Measurements from ENCODE around the gene LMO1.

The LMO1 gene

GRCh38 chr11:8221917-8222495 is 41.7 kb downstream of the LMO1 start:
- H3K27me3 Mint-ChIP-seq = peaks cover 1% of the 10 kb centered on the region
- H3K4me3 Mint-ChIP-seq = no peak overlapping the region
- H3K36me3 Mint-ChIP-seq = no peaks in the 10 kb centered on the region
- H3K4me1 Mint-ChIP-seq (ENCODE audit: low read depth) = no peaks in the 10 kb centered on the region
- H3K27ac Mint-ChIP-seq = no peak overlapping the region
- H3K9me3 Mint-ChIP-seq (ENCODE audit: low read depth) = no peaks in the 10 kb centered on the region

DNA sequence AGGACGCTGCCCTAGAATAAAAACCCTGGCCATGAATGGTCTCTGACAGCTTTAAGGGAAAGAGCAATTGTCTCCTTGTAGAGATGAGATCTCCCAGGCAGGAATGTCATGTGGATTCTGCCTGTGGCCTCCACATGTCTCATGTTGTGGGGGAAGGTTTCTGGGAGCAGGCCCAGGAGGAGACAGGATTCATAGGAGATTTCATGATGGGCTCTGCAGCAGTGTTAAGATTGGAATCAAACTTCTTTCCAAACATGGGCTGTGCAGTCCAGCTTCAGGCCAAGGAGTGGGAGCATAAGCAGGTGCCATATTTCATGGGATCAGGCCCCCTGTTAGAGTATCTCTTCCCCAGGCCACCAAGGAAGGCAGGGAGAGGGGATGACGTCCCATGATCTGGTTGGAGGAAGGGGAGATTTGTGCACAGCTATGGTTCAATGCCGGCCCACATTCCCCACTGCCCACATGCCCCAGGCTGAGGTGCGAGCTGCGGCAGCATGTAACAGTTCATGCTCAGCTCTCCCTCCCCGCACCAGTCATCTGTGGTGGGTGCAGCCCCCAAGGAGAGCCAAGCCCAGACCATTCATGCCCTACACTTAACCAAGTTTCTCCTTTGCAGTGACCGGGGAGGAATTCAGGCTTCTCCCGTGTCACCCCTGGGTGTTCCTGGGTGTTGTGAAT is 42.5 kb downstream of the LMO1 start:
- Mint-ChIP-seq H3K4me1 (ENCODE audit: low read depth) (no peaks in the 10 kb centered on the region), H3K27ac (no peak overlapping the region), H3K36me3 (no peaks in the 10 kb centered on the region), H3K4me3 (no peak overlapping the region), H3K9me3 (ENCODE audit: low read depth) (no peaks in the 10 kb centered on the region), H3K27me3 (peaks cover 1% of the 10 kb centered on the region)

DNA sequence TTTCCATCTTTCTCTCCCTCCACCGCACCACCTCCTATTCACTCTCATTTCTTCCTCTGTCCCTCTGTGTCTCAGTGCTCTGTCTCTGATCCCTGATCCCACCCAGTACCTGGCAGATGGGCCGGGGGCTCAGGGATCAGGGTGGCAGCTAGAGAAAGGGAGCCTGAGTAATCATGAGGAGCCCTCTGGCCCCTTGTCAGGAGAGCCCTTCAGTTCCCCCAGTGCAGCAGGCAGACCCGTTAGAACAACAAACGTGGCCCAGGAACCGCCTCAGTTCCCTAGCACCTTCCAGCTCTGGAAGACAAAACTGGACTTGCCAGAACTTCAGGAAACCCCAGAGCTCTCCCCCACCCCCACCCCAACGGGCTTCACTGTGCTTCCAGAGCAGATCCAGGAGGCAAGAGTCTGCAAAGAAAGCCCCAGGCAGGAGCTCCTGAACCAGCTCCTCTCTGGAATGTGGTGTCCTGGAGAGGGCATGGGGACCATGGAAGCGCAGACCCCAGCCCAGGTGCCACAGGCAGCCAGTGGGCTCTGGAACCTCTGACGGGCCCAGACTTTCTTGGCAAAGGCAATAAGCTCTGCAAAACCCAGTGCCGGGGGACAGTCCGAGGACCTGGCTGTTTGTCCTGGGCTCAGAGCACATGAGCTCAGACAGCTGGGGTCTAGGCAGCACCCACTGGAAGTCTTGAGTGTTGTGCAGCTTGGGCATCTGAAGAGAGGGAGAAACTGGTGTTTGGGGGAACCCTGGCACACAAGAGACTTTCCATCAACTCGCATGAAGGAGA is 43.2 kb downstream of the LMO1 start:
- no peaks in the 10 kb centered on the region for H3K36me3 Mint-ChIP-seq
- H3K4me1 Mint-ChIP-seq (ENCODE audit: low read depth) = no peaks in the 10 kb centered on the region
- H3K9me3 Mint-ChIP-seq (ENCODE audit: low read depth) = no peaks in the 10 kb centered on the region
- H3K4me3 Mint-ChIP-seq = no peak overlapping the region
- H3K27ac Mint-ChIP-seq = no peak overlapping the region
- H3K27me3 Mint-ChIP-seq = peaks cover 1% of the 10 kb centered on the region

GRCh38 chr11:8219257-8220021 is 44.2 kb downstream of the LMO1 start:
- Mint-ChIP-seq H3K27ac (no peak overlapping the region), H3K36me3 (no peaks in the 10 kb centered on the region), H3K4me1 (ENCODE audit: low read depth) (no peaks in the 10 kb centered on the region), H3K9me3 (ENCODE audit: low read depth) (no peaks in the 10 kb centered on the region), H3K4me3 (no peak overlapping the region), H3K27me3 (peaks cover 1% of the 10 kb centered on the region)

DNA sequence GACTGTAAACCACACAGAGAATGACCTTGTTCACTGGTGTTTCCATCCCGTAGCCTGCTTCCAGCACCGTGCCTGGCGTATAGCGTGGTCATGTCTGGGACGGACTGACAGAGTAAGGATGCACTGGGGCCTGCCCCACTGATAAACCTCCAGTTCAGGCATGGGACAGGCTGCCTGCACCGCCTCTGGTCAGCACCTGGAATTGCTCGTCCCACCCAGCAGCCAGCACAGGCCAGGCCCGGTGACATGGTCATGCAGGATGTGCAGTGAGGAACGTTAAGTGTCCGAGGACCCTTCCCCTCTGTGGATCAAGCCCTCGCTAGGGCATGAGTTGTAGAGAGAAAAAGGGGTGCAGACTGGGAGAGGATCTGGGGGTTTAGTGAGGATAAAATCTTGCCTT is 44.8 kb downstream of the LMO1 start:
- Mint-ChIP-seq H3K36me3 (no peaks in the 10 kb centered on the region), H3K27ac (no peak overlapping the region), H3K4me1 (ENCODE audit: low read depth) (no peaks in the 10 kb centered on the region)

DNA sequence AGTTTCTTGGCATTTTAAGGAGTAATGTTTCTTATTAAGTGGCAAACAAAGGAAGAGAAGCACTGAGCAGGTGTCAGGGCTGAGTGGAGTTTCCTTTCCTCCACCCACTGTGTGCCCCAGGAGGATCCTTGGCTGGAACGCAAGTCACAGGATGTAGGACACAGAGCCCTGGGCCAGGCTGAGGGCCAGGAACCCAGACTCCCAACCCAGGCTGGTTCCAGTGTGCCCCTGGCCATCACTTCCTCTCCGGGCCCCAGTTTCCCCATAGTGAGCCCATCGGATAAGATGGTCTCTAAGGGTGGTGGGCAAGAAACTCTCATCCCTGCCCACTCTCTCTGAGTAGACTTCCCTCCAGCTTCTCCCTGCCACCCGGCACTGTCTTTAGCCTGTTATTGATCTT is 45.3 kb downstream of the LMO1 start:
- no peaks in the 10 kb centered on the region for H3K27me3 Mint-ChIP-seq
- H3K4me1 Mint-ChIP-seq (ENCODE audit: low read depth) = no peaks in the 10 kb centered on the region
- no peaks in the 10 kb centered on the region for H3K9me3 Mint-ChIP-seq (ENCODE audit: low read depth)
- H3K4me3 Mint-ChIP-seq = no peak overlapping the region
- no peak overlapping the region for H3K27ac Mint-ChIP-seq
- H3K36me3 Mint-ChIP-seq = no peaks in the 10 kb centered on the region

More for the DNA sequence above, 44.8 kb downstream of the LMO1 start:
- no peak overlapping the region for H3K4me3 Mint-ChIP-seq
- H3K9me3 Mint-ChIP-seq (ENCODE audit: low read depth) = no peaks in the 10 kb centered on the region
- no peaks in the 10 kb centered on the region for H3K27me3 Mint-ChIP-seq

DNA sequence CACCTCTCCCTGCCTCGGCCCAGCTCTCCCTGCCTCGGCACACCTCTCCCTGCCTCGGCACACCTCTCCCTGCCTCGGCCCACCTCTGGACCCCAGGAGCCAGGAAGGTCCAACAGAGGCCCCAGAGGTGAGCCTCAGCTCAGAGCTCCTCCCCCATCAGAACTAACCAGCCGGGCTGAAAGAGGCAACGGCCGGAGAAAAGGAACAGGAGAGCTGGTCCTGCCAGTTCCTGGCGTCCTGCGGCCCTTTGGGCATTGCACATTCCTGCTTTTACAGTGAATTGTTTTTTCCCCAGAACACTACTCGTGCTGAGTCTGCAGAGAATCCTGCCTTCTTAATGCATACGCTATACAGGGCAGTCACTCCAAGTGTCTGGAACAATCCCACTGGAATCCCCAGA is 45.8 kb downstream of the LMO1 start:
- no peaks in the 10 kb centered on the region for H3K4me1 Mint-ChIP-seq (ENCODE audit: low read depth)
- H3K27ac Mint-ChIP-seq = no peak overlapping the region
- no peaks in the 10 kb centered on the region for H3K36me3 Mint-ChIP-seq
- no peaks in the 10 kb centered on the region for H3K27me3 Mint-ChIP-seq
- H3K9me3 Mint-ChIP-seq (ENCODE audit: low read depth) = no peaks in the 10 kb centered on the region
- H3K4me3 Mint-ChIP-seq = no peak overlapping the region

- Mint-ChIP-seq H3K27ac (no peak overlapping the region), H3K9me3 (ENCODE audit: low read depth) (no peaks in the 10 kb centered on the region), H3K27me3 (no peaks in the 10 kb centered on the region), H3K4me3 (no peak overlapping the region), H3K4me1 (ENCODE audit: low read depth) (no peaks in the 10 kb centered on the region), H3K36me3 (no peaks in the 10 kb centered on the region)
These were observed 46.5 kb downstream of the LMO1 start for GRCh38 chr11:8217136-8217535.

GRCh38 chr11:8213376-8213775 is 50.3 kb downstream of the LMO1 start:
- Mint-ChIP-seq H3K27me3 (no peaks in the 10 kb centered on the region), H3K9me3 (ENCODE audit: low read depth) (no peaks in the 10 kb centered on the region), H3K4me3 (no peak overlapping the region), H3K36me3 (no peaks in the 10 kb centered on the region), H3K27ac (no peak overlapping the region), H3K4me1 (ENCODE audit: low read depth) (no peaks in the 10 kb centered on the region)

DNA sequence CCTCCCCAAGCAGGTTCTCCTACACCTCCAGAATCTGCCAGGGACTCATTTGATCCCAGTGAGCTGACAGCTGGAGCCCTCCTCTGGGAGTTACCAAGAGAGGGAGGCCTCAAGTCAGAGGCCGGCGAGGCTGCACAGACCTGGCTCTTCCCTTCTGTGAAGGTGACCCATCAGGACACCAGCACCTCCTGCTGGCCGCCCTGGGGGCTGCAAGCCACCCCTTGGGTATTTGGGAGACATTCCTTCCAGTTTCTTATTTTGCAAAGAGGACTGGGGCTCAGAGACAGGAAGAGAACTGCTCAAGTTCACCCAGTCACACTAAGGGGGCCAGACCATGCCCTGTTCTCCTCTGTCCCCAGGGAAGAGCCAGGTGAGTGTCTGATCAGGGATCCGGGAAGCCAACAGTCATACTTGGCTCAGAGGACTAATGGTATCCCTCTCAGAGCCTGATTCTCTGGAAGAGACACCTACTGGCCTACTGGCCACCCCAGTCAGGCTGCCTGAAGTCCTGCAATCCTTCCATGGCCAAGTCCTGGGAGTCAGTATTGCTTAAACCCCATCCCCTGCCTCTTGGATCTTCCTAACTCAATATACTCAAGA is 54.4 kb downstream of the LMO1 start:
- Mint-ChIP-seq H3K36me3 (no peaks in the 10 kb centered on the region), H3K27ac (no peak overlapping the region), H3K4me3 (no peak overlapping the region), H3K9me3 (ENCODE audit: low read depth) (no peaks in the 10 kb centered on the region), H3K4me1 (ENCODE audit: low read depth) (peaks cover 8% of the 10 kb centered on the region), H3K27me3 (peaks cover 6% of the 10 kb centered on the region)

DNA sequence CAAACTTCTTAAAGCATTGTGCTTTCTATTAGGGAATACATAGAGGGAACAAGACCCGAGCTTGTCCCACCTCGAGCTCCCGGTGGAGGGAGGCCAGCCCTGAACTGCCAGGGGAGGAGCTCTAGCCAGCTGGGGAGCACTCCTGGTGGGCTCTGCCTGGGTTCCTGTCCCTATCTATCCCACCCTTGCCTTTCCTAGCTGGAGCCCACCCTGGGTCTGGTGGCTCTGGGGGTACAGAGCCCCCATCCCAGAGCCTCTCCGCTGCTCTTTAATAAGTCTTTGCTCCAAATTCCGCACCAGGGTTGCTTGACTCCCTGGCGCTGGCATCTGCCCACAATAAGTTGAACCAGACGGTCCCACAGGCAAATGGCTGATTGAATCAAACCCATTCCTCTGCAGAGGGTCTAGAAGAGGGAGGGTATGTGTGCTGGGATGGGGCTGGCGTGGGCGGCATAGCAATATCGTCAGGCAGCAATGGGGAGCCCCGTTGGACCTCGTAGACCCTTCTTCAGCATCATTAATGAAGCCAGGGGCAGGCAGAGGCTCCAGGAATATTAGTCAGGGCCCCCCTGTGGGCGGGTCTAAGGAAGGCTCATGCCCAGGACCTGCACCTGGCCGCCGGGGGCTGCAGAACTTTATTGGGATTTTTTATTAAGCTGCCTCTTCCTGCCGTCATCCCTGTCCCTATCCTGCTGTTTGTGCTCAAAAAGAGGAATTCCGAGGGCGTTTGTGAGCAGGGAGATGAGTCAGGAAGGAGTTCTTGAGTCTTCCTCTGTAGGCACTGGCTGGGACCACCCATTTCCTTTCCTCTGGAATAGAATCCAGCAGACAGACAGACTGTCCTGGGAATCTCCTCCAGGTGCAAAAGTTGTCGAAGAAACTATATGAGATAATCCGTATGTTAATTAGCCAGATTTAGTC is 56.3 kb downstream of the LMO1 start:
- no peaks in the 10 kb centered on the region for H3K36me3 Mint-ChIP-seq
- H3K27ac Mint-ChIP-seq = no peak overlapping the region
- peaks cover 8% of the 10 kb centered on the region for H3K4me1 Mint-ChIP-seq (ENCODE audit: low read depth)
- no peaks in the 10 kb centered on the region for H3K9me3 Mint-ChIP-seq (ENCODE audit: low read depth)
- H3K27me3 Mint-ChIP-seq = peaks cover 8% of the 10 kb centered on the region
- H3K4me3 Mint-ChIP-seq = no peak overlapping the region

DNA sequence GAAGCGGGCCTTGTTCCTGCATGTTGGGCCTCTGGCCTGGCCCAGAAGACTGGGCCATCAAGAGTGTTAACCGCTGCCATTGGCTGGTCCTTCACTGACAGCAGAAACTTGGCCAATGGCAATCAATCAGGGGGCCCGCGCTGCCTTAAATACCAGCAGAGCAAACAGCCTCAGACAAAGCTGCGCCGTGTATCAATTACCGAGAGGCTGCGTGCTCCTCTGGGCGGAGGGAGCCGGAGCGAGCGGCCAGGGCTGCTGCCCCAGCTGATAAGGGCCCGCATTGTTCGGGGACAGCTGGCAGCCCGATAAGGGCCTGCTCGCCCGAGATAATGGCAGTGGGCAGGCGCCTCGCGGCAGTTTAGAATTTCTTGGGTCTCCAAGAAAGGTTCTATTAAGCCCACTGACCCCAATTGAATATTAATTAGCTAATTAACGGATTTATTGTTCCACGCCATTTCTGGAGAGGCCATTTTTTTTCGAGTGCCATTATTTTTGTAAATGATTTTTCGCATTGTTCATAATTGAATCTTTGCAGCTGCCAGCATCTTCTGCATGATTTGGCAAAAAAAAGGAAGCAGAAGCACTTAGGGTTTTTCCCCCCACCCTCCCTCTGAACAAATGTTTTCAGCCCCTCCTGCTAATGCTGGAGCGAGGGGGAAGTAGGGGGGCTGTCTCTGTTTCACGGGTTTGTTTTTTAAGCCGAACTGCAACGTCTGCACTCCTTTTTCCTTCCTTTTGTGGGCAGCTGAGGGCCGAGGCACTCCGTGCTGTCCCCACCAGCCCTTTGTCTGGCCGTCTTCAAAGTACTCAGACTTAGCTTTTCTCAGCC is 57.2 kb downstream of the LMO1 start:
- Mint-ChIP-seq H3K4me3 (peak overlapping the region; percentile 35), H3K27me3 (peaks cover 8% of the 10 kb centered on the region), H3K4me1 (ENCODE audit: low read depth) (peaks cover 8% of the 10 kb centered on the region), H3K36me3 (no peaks in the 10 kb centered on the region), H3K9me3 (ENCODE audit: low read depth) (no peaks in the 10 kb centered on the region), H3K27ac (no peak overlapping the region)

DNA sequence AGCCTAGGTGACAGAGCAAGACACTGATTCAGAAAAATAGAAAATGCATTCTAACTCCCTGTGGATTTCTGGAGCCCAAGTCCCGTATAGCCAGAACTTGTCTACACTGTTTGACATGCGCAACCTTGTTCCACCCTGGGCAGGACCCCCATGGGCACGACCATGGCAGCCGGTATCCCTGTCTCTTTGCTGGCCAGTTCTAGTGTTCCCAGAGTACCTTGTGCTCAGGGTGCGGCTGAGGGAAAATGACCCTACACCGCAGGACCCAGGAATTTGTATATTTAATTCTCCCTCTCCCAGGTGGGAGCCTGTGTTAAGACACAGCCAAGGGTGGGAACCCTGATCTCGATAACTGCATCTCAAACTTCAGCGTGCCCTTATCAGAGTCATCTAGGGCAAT is 58.1 kb downstream of the LMO1 start:
- Mint-ChIP-seq H3K27me3 (peaks cover 8% of the 10 kb centered on the region), H3K4me1 (ENCODE audit: low read depth) (peaks cover 8% of the 10 kb centered on the region), H3K27ac (no peak overlapping the region), H3K9me3 (ENCODE audit: low read depth) (no peaks in the 10 kb centered on the region), H3K36me3 (no peaks in the 10 kb centered on the region), H3K4me3 (no peak overlapping the region)
